NT2/D1 (cell line): ENCODE measurements around the gene RAB7B.

Source experiments
- DNase-seq: peaks from one replicate; pipeline ENCODE4 v3.0.0-alpha.2; 2011; ENCODE audit warnings: low read depth, low spot score
- H3K27me3 ChIP-seq: 2 replicates; pipeline ENCODE4 v1.6.0; 2011; ENCODE audit warnings: mild to moderate bottlenecking; ENCODE audit not compliant: insufficient read length, insufficient read depth
- H3K36me3 ChIP-seq: 2 replicates; pipeline ENCODE4 v1.6.1; 2011; ENCODE audit warnings: mild to moderate bottlenecking, low read length, mixed read lengths; ENCODE audit not compliant: insufficient read depth, insufficient read length
- H3K4me1 ChIP-seq: 2 replicates; pipeline ENCODE4 v1.5.1; 2011; ENCODE audit not compliant: insufficient read depth, insufficient read length
- H3K4me3 ChIP-seq: 2 replicates; pipeline ENCODE4 v1.5.1; 2011; ENCODE audit warnings: low read depth; ENCODE audit not compliant: insufficient read length
- H3K9ac ChIP-seq: 2 replicates; pipeline ENCODE4 v1.6.0; 2011; ENCODE audit warnings: low read depth; ENCODE audit not compliant: insufficient read length
- H3K9me3 ChIP-seq: 2 replicates; pipeline ENCODE4 v1.5.1; 2011; ENCODE audit warnings: mild to moderate bottlenecking, low read length; ENCODE audit not compliant: insufficient read depth
- SUZ12 ChIP-seq: IDR thresholded peaks from 2 replicates; pipeline ENCODE4 v1.6.1; 2011; ENCODE audit not compliant: insufficient read length, insufficient read depth; ENCODE audit errors: extremely low read depth
- YY1 ChIP-seq: IDR thresholded peaks from 2 replicates; pipeline ENCODE4 v1.6.1; 2011; ENCODE audit not compliant: insufficient read length, insufficient read depth
- ZNF274 ChIP-seq: IDR thresholded peaks from 2 replicates; pipeline ENCODE4 v1.6.1; 2011; ENCODE audit warnings: mild to moderate bottlenecking, low read depth, low read length

RAB7B gene

DNA sequence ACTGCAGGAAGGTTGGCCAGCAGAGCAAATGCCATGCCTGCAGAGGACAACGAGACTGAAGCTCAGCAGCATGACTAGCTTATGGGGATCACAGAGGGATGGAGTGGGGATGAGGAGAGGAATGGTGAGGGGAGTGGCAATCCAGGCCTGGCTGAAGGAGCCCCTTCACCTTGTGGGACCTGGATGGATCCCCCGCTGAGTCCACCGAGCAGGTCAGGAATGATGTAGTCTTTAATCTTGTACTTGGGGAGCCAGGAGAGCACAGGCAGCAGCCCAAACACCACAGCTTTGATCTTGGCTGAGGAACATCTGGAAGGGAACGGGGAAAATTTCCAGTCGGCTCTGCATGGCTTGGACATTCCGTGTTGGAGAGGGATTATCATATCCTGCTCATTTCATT lies 70.4 kb downstream of the RAB7B start:
- Histone ChIP-seq H3K27me3 (no peaks in the 10 kb centered on the region), H3K9ac (no peak overlapping the region), H3K4me1 (peaks cover 12% of the 10 kb centered on the region), H3K4me3 (no peak overlapping the region), H3K9me3 (no peaks in the 10 kb centered on the region), H3K36me3 (no peaks in the 10 kb centered on the region)
- TF ChIP-seq SUZ12 (no peak), YY1 (no peak), ZNF274 (no peak)
- DNase-seq = no peak

DNA sequence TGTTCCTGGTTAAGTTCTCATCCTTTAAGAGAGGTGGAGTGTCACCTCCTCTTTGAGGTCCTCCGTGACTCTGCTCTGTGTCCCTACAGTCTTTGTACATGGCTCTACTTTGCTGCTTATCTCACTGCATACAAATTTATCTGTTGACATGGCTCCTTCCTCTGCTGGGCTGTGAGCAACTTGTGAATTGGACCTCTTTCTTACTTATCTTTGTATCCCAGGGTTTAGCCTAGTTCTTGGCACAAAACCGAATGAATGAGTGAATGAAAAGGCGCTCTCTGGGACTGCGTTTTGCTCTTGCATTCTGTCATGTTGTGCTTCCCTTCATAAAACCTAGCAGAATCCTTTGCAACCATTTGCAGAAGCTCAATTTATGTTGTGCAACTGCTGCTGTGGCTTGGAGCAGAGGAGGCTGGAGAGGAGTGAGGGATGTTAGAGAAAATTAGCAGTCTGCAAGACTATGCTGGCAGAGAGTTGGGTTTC lies 72.4 kb downstream of the RAB7B start:
- H3K4me3 ChIP-seq = no peak overlapping the region
- H3K9ac ChIP-seq = no peak overlapping the region
- H3K27me3 ChIP-seq = no peaks in the 10 kb centered on the region
- no peaks in the 10 kb centered on the region for H3K9me3 ChIP-seq
- H3K36me3 ChIP-seq = no peaks in the 10 kb centered on the region
- peaks cover 12% of the 10 kb centered on the region for H3K4me1 ChIP-seq
- no peak for DNase-seq
- no peak for TF ChIP-seq SUZ12
- no peak for TF ChIP-seq ZNF274
- TF ChIP-seq YY1 = no peak

DNA sequence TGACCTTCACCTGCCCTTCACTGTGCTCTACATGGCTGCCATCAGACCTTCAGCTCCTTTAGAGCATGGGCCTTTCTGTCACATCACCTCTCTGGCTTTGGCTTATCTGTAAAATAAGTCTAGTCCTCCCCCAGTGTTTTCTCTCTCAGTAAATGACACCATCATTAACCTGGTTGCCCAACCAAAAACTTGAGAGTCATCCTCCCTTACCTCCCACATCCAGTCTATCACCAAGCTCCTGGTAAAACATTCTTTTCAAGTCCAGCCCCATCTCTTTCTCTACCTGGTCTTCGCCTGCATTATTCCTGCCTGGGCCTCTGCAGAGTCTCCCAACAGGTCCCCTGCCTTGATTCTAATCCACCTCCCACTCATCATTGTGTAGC lies 73.0 kb downstream of the RAB7B start:
- DNase-seq = no peak
- H3K36me3 ChIP-seq = no peaks in the 10 kb centered on the region
- TF ChIP-seq SUZ12 = no peak
- TF ChIP-seq YY1 = no peak
- no peak for TF ChIP-seq ZNF274
- peaks cover 12% of the 10 kb centered on the region for H3K4me1 ChIP-seq
- no peaks in the 10 kb centered on the region for H3K27me3 ChIP-seq
- H3K9me3 ChIP-seq = no peaks in the 10 kb centered on the region
- no peak overlapping the region for H3K9ac ChIP-seq
- H3K4me3 ChIP-seq = no peak overlapping the region

DNA sequence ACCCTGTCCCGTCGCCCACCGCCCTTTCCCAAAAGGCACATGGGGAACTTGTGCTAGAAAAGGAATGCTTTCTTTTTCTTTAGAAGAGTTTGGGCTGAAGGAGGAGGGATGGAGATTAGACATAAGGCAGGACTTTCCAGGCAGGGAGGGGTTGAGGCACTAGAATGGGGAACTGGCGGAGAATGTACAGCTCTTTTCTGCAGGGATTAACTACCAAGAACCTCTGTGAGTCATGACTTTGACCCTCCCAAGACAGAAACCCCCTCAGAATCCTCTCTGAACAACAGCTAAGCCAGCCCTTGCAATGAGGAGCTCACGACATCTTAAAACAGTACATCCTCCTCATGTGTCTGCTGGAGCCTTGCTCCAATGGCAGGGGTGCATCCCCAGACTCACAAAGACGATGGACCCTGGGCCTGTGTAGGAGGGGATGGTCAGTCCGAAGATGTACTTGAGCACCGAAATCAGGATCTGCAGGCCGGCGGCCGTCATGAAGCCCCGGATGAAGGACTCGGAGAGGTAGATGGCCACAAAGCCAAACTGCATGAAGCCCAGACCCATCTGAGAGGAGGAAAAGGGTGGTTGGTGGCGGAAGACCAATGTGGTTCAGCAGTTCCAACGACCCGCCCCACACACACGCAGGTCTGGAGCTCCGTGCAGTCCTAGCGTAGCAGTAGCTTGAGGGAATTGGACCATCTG lies 73.5 kb downstream of the RAB7B start:
- no peaks in the 10 kb centered on the region for H3K27me3 ChIP-seq
- H3K9ac ChIP-seq = no peak overlapping the region
- H3K4me3 ChIP-seq = no peak overlapping the region
- no peaks in the 10 kb centered on the region for H3K36me3 ChIP-seq
- TF ChIP-seq YY1 = no peak
- TF ChIP-seq ZNF274 = no peak
- TF ChIP-seq SUZ12 = no peak
- H3K4me1 ChIP-seq = peaks cover 12% of the 10 kb centered on the region
- no peak for DNase-seq
- H3K9me3 ChIP-seq = no peaks in the 10 kb centered on the region

DNA sequence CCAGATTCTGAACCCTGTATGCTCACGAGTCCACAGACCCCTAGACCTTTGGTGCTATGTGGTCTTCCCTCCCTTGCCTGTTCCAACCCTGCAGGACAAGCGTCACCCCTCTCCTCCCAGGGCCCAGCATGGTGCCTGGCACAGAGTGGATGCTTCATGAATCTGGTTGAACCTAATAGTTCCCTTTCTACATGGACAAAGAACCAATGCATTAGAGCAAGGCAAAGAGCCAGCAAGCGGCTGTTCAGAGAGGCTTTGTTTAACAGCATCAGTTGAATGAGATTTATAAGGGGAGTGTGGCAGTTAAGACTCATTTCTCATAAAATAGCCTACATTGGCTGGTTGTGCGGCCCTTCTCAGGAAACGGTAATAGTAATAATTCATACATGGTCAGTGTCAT lies 74.9 kb downstream of the RAB7B start:
- no peak overlapping the region for H3K9ac ChIP-seq
- peaks cover 12% of the 10 kb centered on the region for H3K4me1 ChIP-seq
- no peak for DNase-seq
- H3K4me3 ChIP-seq = no peak overlapping the region
- no peak for TF ChIP-seq SUZ12
- no peak for TF ChIP-seq YY1
- no peak for TF ChIP-seq ZNF274
- H3K9me3 ChIP-seq = no peaks in the 10 kb centered on the region
- H3K36me3 ChIP-seq = no peaks in the 10 kb centered on the region
- H3K27me3 ChIP-seq = no peaks in the 10 kb centered on the region

DNA sequence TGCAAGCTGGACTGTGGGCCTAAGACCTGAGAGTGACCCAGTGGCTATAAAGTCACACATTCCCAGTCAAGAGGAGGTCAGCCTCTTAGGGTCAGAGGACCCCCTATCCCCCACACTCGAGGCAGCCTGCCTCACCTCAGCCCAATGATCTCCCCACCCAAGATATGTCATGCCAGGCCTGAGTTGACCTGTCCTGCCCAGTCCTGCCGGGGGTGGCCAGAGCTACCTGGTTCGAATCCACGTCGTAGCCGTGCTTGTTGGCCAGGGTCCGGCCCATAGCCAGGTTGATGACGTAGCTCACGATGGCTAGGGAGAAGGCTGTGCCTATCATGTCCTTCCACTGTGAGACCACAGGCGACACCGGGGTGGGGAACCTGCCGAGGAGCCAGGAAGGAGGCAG lies 75.5 kb downstream of the RAB7B start:
- H3K9me3 ChIP-seq = no peaks in the 10 kb centered on the region
- no peak overlapping the region for H3K4me3 ChIP-seq
- no peaks in the 10 kb centered on the region for H3K36me3 ChIP-seq
- TF ChIP-seq SUZ12 (no peak), ZNF274 (no peak), YY1 (no peak)
- H3K4me1 ChIP-seq = peaks cover 7% of the 10 kb centered on the region
- H3K27me3 ChIP-seq = no peaks in the 10 kb centered on the region
- H3K9ac ChIP-seq = no peak overlapping the region
- no peak for DNase-seq

DNA sequence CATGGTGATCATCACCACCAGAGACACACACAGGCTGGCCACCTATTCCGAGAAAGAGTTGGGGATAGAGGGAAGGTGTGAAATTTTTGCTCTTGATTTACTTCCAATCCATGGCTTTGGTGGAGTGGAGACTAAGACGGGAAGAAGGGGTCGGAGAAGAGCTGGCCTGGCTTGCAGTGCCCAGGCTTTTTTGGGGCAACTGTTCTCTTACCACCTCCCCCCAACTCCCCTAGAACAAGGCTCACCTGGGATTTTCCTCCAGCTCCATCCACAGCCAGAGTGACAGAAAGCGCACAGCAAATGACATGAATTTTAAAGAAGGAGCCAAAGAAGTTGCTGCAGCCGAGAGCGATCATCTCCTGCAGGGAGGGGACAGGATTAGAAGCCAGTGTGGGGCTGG lies 75.9 kb downstream of the RAB7B start:
- Histone ChIP-seq H3K4me1 (peaks cover 6% of the 10 kb centered on the region), H3K9ac (no peak overlapping the region), H3K27me3 (no peaks in the 10 kb centered on the region), H3K36me3 (no peaks in the 10 kb centered on the region), H3K9me3 (no peaks in the 10 kb centered on the region), H3K4me3 (no peak overlapping the region)
- TF ChIP-seq YY1 (no peak), ZNF274 (no peak), SUZ12 (no peak)
- no peak for DNase-seq
